Measurements from ENCODE around the gene SIGLEC14.

The SIGLEC14 gene

GRCh38 chr19:51653162-51653561, 6.5 kb upstream of the SIGLEC14 start:
- POLR2A ChIA-PET = no interaction called here
- no peak for TF ChIP-seq CTCF (IDR thresholded peaks at IDR 0.05; ENCODE audit: control extremely low read depth, extremely low read depth, low read depth, missing control alignments)
- CTCF ChIA-PET = interaction anchor here (1.9 to 4.0 kb wide), 4 partner anchors 8 to 232 kb away, joined by 5 to 31 read pairs (median 8); no protein-coding TSS in a partner anchor
- no peak for DNase-seq (ENCODE audit: extremely low spot score)

GRCh38 chr19:51652266-51652665, 5.6 kb upstream of the SIGLEC14 start:
- CTCF ChIA-PET = interaction anchor here (0.9 to 4.0 kb wide), 5 partner anchors 9 to 179 kb away, joined by 3 to 31 read pairs (median 6); no protein-coding TSS in a partner anchor
- POLR2A ChIA-PET = no interaction called here

GRCh38 chr19:51651216-51651846, 4.7 kb upstream of the SIGLEC14 start:
- DNase-seq (ENCODE audit: extremely low spot score) = peak; percentile 62
- CTCF ChIA-PET = interaction anchor here (0.9 to 4.0 kb wide), 6 partner anchors 10 to 179 kb away, joined by 3 to 31 read pairs (median 5); no protein-coding TSS in a partner anchor

More at GRCh38 chr19:51652266-51652665, 5.6 kb upstream of the SIGLEC14 start:
- no peak for TF ChIP-seq CTCF (IDR thresholded peaks at IDR 0.05; ENCODE audit: control extremely low read depth, extremely low read depth, low read depth, missing control alignments)
- no peak for DNase-seq (ENCODE audit: extremely low spot score)

GRCh38 chr19:51647318-51647717, 693 bp upstream of the SIGLEC14 start:
- CTCF ChIA-PET = interaction anchor here (0.6 to 3.2 kb wide), 5 partner anchors 10 to 174 kb away, joined by 3 to 27 read pairs (median 9); no protein-coding TSS in a partner anchor

More at GRCh38 chr19:51651216-51651846, 4.7 kb upstream of the SIGLEC14 start:
- TF ChIP-seq CTCF (IDR thresholded peaks at IDR 0.05; ENCODE audit: control extremely low read depth, extremely low read depth, low read depth, missing control alignments) = no peak
- POLR2A ChIA-PET = no interaction called here

GRCh38 chr19:51644636-51645271, 1.9 kb downstream of the SIGLEC14 start:
- POLR2A ChIA-PET = no interaction called here
- TF ChIP-seq CTCF (IDR thresholded peaks at IDR 0.05; ENCODE audit: control extremely low read depth, extremely low read depth, low read depth, missing control alignments) = no peak
- no peak for DNase-seq (ENCODE audit: extremely low spot score)
- CTCF ChIA-PET = interaction anchor here (0.8 to 4.1 kb wide), 5 partner anchors 9 to 36 kb away, joined by 3 to 18 read pairs (median 3); no protein-coding TSS in a partner anchor

More at GRCh38 chr19:51647318-51647717, 693 bp upstream of the SIGLEC14 start:
- POLR2A ChIA-PET = no interaction called here
- DNase-seq (ENCODE audit: extremely low spot score) = no peak
- TF ChIP-seq CTCF (IDR thresholded peaks at IDR 0.05; ENCODE audit: control extremely low read depth, extremely low read depth, low read depth, missing control alignments) = no peak

- POLR2A ChIA-PET = no interaction called here
- no peak for TF ChIP-seq CTCF (IDR thresholded peaks at IDR 0.05; ENCODE audit: control extremely low read depth, extremely low read depth, low read depth, missing control alignments)
- DNase-seq (ENCODE audit: extremely low spot score) = no peak
- CTCF ChIA-PET = interaction anchor here (0.9 to 1.0 kb wide), 2 partner anchors 15 to 27 kb away, joined by 3 read pairs; no protein-coding TSS in a partner anchor
These were observed 5.0 kb downstream of the SIGLEC14 start for GRCh38 chr19:51641648-51642047.
